SK-N-SH (cell line): ENCODE measurements around the gene PCDHB14.
"Not testable (repeated sequence)": the region's sequence is repeated elsewhere in the genome, so short reads cannot be mapped to it uniquely, and the experiment has no call there.

Source experiments
- FOXJ3 ChIP-seq: sonication (generic); formaldehyde crosslinking; IDR thresholded peaks from 2 replicates; pipeline ENCODE4 v1.5.1; 2020; ENCODE audit warnings: mild to moderate bottlenecking, missing genetic modification reagents
- NRF1 ChIP-seq: IDR thresholded peaks from 2 replicates; pipeline ENCODE4 v1.6.1; 2012; ENCODE audit warnings: low read depth, mild to moderate bottlenecking, low read length
- POLR2AphosphoS5 ChIP-seq: IDR thresholded peaks from 2 replicates; pipeline ENCODE4 v1.6.1; 2012; ENCODE audit warnings: low read depth, low read length
- RFX5 ChIP-seq: IDR thresholded peaks from 2 replicates; pipeline ENCODE4 v1.6.1; 2012; ENCODE audit warnings: mild to moderate bottlenecking, improper control_type of control experiment, low read length
- TAF1 ChIP-seq: IDR thresholded peaks from 2 replicates; pipeline ENCODE4 v1.6.1; 2012; ENCODE audit warnings: low read depth, mild to moderate bottlenecking, low read length, moderate library complexity, borderline replicate concordance
- YY1 ChIP-seq: IDR thresholded peaks from 2 replicates; pipeline ENCODE4 v1.4.0; 2012; ENCODE audit warnings: low read depth, mild to moderate bottlenecking
- TF ChIP-seq, protein P1 (sequence below): fragments of 200-600 bp; sonication (generic); IDR thresholded peaks from 2 replicates; pipeline ENCODE4 v1.6.1; 2017; ENCODE audit warnings: antibody characterized with exemption, mild to moderate bottlenecking, moderate library complexity
- TF ChIP-seq, protein P2 (sequence below): IDR thresholded peaks from 2 replicates; pipeline ENCODE4 v1.6.1; 2012; ENCODE audit warnings: mild to moderate bottlenecking, low read depth, low read length, moderate library complexity

DNA sequence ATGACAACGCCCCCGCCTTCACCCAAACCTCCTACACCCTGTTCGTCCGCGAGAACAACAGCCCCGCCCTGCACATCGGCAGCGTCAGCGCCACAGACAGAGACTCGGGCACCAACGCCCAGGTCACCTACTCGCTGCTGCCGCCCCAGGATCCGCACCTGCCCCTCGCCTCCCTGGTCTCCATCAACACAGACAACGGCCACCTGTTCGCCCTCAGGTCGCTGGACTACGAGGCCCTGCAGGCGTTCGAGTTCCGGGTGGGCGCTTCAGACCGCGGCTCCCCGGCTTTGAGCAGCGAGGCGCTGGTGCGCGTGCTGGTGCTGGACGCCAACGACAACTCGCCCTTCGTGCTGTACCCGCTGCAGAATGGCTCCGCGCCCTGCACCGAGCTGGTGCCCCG is 43.8 kb upstream of the PCDHB14 start:
- not testable (repeated sequence) for TF ChIP-seq TAF1; FOXJ3 (CRISPR knock-in tag); NRF1; RFX5; YY1; POLR2AphosphoS5
- TF ChIP-seq, protein P1, sequence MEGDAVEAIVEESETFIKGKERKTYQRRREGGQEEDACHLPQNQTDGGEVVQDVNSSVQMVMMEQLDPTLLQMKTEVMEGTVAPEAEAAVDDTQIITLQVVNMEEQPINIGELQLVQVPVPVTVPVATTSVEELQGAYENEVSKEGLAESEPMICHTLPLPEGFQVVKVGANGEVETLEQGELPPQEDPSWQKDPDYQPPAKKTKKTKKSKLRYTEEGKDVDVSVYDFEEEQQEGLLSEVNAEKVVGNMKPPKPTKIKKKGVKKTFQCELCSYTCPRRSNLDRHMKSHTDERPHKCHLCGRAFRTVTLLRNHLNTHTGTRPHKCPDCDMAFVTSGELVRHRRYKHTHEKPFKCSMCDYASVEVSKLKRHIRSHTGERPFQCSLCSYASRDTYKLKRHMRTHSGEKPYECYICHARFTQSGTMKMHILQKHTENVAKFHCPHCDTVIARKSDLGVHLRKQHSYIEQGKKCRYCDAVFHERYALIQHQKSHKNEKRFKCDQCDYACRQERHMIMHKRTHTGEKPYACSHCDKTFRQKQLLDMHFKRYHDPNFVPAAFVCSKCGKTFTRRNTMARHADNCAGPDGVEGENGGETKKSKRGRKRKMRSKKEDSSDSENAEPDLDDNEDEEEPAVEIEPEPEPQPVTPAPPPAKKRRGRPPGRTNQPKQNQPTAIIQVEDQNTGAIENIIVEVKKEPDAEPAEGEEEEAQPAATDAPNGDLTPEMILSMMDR, result not testable (repeated sequence)
- TF ChIP-seq, protein P2, sequence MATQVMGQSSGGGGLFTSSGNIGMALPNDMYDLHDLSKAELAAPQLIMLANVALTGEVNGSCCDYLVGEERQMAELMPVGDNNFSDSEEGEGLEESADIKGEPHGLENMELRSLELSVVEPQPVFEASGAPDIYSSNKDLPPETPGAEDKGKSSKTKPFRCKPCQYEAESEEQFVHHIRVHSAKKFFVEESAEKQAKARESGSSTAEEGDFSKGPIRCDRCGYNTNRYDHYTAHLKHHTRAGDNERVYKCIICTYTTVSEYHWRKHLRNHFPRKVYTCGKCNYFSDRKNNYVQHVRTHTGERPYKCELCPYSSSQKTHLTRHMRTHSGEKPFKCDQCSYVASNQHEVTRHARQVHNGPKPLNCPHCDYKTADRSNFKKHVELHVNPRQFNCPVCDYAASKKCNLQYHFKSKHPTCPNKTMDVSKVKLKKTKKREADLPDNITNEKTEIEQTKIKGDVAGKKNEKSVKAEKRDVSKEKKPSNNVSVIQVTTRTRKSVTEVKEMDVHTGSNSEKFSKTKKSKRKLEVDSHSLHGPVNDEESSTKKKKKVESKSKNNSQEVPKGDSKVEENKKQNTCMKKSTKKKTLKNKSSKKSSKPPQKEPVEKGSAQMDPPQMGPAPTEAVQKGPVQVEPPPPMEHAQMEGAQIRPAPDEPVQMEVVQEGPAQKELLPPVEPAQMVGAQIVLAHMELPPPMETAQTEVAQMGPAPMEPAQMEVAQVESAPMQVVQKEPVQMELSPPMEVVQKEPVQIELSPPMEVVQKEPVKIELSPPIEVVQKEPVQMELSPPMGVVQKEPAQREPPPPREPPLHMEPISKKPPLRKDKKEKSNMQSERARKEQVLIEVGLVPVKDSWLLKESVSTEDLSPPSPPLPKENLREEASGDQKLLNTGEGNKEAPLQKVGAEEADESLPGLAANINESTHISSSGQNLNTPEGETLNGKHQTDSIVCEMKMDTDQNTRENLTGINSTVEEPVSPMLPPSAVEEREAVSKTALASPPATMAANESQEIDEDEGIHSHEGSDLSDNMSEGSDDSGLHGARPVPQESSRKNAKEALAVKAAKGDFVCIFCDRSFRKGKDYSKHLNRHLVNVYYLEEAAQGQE, result not testable (repeated sequence)
